Smooth muscle cell (in vitro differentiated cells): Measurements from ENCODE around the gene RBM20. TPM values are rescaled to one million over a fixed set of nuclear protein-coding genes. Genes with fewer than 3 reads are reported as not detected.
A peak's percentile ranks its signal among the peaks of the same experiment; 100 is the strongest.

Source experiments
- DNase-seq: peaks from one replicate; lab custom pipeline; 2025; ENCODE audit not compliant: unreplicated experiment; lab: John Stamatoyannopoulos, UW
- H2AFZ ChIP-seq: fragments of 200-600 bp; sonication (generic); 2 replicates; pipeline ENCODE4 v1.6.0; 2016; ENCODE audit warnings: antibody characterized with exemption, low read depth, mild to moderate bottlenecking
- H3F3A ChIP-seq: fragments of 200-600 bp; sonication (generic); 2 replicates; pipeline ENCODE4 v1.6.0; 2017; ENCODE audit warnings: antibody characterized with exemption, low read depth
- H3K27ac ChIP-seq: fragments of 200-600 bp; sonication (generic); 2 replicates; pipeline ENCODE4 v1.5.1; 2016; ENCODE audit warnings: low read depth, mild to moderate bottlenecking
- H3K27me3 ChIP-seq: fragments of 200-600 bp; sonication (generic); 2 replicates; pipeline ENCODE4 v1.6.1; 2016; ENCODE audit warnings: low read depth, mild to moderate bottlenecking
- H3K36me3 ChIP-seq: fragments of 200-600 bp; sonication (generic); 2 replicates; pipeline ENCODE4 v1.5.1; 2016; ENCODE audit warnings: low read depth
- H3K4me1 ChIP-seq: fragments of 200-600 bp; sonication (generic); 2 replicates; pipeline ENCODE4 v1.5.1; 2016; ENCODE audit warnings: low read depth
- H3K4me2 ChIP-seq: fragments of 200-600 bp; sonication (generic); 2 replicates; pipeline ENCODE4 v1.6.0; 2016; ENCODE audit warnings: mild to moderate bottlenecking
- H3K4me3 ChIP-seq: fragments of 200-600 bp; sonication (generic); 2 replicates; pipeline ENCODE4 v1.5.1; 2016; ENCODE audit warnings: mild to moderate bottlenecking
- H3K79me2 ChIP-seq: fragments of 200-600 bp; sonication (generic); 2 replicates; pipeline ENCODE4 v1.6.0; 2016; ENCODE audit warnings: low read depth, mild to moderate bottlenecking
- H3K9ac ChIP-seq: fragments of 200-600 bp; sonication (generic); 2 replicates; pipeline ENCODE4 v1.6.0; 2016; ENCODE audit warnings: low read depth
- H3K9me3 ChIP-seq: fragments of 200-600 bp; sonication (generic); replicated peaks from 2 replicates; pipeline ENCODE4 v1.5.1; 2016; ENCODE audit warnings: low read depth
- H4K20me1 ChIP-seq: fragments of 200-600 bp; sonication (generic); 2 replicates; pipeline ENCODE4 v1.6.0; 2016; ENCODE audit warnings: low read depth
- WGBS: methylation state at CpG from one replicate; pipeline ENCODE4 v1.1.7; 2016; ENCODE audit warnings: low lambda C conversion rate; 5-methylcytosine and 5-hydroxymethylcytosine counted together
- polyA plus RNA-seq: library from polyadenylated mRNA; unstranded; fragments of >200 nt; fragmentation: Nextera tagmentation; extraction: Ambion mirVana; gene quantifications from 2 replicates; pipeline ENCODE4 v1.2.1, GENCODE V29; 2016
- total RNA-seq: library from RNA; depleted of rRNA; stranded (reverse); fragments of >200 nt; gene quantifications from 2 replicates; pipeline ENCODE4 v1.2.3, GENCODE V29; 2014
- TF ChIP-seq, protein P1 (sequence below): fragments of 200-600 bp; sonication (generic); IDR thresholded peaks from 2 replicates; pipeline ENCODE4 v1.5.1; 2017; ENCODE audit warnings: borderline replicate concordance, mild to moderate bottlenecking, antibody characterized with exemption; ENCODE audit not compliant: insufficient read depth, poor library complexity, severe bottlenecking

RBM20 gene
- under 0.01 and 0.09 TPM in 2 replicates for total RNA-seq
- polyA plus RNA-seq = 0.09 and 0.27 TPM in 2 replicates

DNA sequence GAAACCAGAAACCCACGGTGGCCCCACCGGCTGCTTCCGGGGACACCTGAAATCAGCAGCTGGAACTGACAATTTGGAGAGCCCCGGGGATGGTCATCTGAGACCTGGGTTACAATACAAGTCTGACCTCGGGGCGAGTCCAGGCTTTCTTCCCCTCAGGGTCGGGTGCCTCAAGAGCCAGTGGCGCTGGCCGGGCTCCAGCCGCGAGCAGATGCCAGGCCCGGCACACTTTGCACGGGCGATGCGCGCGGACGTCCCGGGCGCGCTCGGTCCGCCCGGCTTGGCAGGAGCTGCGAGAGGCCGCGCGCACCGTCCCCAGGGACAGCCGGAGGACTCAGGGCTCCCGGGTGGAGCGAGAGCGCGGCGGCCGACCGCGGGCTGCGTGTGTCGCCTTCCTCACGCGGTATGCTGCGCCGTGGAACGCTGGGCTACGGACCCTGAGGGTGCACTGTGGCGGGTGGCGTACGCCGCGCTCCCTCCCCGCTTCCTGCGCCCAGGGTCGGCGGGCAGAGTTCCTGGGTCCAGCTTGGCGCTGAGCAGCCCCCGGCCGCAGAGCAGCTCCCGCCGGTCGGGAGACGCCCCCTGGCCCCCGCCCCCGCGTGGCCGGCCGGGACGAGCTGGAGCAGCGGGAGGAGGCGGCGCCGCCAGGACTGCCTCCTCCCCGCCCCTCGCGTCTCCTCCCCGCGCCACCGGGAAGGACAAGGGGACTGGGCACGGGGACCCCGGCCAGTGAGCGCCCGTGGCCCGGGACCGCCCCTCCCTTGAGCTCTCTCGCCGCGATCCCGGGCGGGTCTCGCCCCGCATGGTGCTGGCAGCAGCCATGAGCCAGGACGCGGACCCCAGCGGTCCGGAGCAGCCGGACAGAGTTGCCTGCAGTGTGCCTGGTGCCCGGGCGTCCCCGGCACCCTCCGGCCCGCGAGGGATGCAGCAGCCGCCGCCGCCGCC is at the start of gene RBM20:
RBM20 (plus strand) TSS at position 684 of the 945 bp plus-strand sequence; CDS start at position 803, 119 bp downstream.
- 1% methylated on average over 74 of the region's 106 CpGs for WGBS
- Histone ChIP-seq H3K79me2 (no peaks in the 10 kb centered on the region), H2AFZ (peak within 1 kb of the TSS; percentile 86), H3K4me1 (peaks cover 22% of the 10 kb centered on the region), H3K27ac (no peak within 1 kb of the TSS), H4K20me1 (no peaks in the 10 kb centered on the region), H3K9ac (no peak within 1 kb of the TSS), H3K4me2 (peak within 1 kb of the TSS; percentile 98), H3K4me3 (peak within 1 kb of the TSS; percentile 70), H3K27me3 (peaks cover 66% of the 10 kb centered on the region), H3K36me3 (no peaks in the 10 kb centered on the region), H3F3A (no peaks in the 10 kb centered on the region), H3K9me3 (no peaks in the 10 kb centered on the region)
- TF ChIP-seq, protein P1, sequence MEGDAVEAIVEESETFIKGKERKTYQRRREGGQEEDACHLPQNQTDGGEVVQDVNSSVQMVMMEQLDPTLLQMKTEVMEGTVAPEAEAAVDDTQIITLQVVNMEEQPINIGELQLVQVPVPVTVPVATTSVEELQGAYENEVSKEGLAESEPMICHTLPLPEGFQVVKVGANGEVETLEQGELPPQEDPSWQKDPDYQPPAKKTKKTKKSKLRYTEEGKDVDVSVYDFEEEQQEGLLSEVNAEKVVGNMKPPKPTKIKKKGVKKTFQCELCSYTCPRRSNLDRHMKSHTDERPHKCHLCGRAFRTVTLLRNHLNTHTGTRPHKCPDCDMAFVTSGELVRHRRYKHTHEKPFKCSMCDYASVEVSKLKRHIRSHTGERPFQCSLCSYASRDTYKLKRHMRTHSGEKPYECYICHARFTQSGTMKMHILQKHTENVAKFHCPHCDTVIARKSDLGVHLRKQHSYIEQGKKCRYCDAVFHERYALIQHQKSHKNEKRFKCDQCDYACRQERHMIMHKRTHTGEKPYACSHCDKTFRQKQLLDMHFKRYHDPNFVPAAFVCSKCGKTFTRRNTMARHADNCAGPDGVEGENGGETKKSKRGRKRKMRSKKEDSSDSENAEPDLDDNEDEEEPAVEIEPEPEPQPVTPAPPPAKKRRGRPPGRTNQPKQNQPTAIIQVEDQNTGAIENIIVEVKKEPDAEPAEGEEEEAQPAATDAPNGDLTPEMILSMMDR = no peak
- DNase-seq = no peak

DNA sequence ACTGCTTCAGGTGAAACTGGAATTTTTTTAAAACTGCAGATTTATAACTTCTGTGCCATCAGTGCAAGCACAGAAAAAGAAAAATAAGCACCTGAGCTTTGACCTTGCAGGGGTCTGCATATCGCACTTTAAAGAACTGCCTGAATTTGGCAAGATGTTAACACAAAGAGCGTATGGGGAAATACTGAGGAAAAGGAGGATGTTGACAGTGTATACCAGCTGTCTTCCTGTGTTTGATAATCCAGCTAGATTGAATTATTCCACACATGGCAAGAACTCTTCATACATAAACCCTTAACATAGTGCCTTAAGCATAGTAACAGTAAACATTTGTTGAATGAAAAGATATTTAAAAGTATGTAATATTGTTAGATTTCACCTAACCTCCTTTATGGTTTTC is 46.7 kb upstream of the RBM20 start:
- Histone ChIP-seq H3K79me2 (no peaks in the 10 kb centered on the region), H3K36me3 (peaks cover 12% of the 10 kb centered on the region), H3K4me3 (no peak overlapping the region), H4K20me1 (no peaks in the 10 kb centered on the region), H3K4me1 (no peaks in the 10 kb centered on the region), H3K27ac (no peak overlapping the region), H3K27me3 (no peaks in the 10 kb centered on the region), H3K4me2 (no peak overlapping the region), H3K9me3 (no peaks in the 10 kb centered on the region), H2AFZ (no peak overlapping the region), H3F3A (no peaks in the 10 kb centered on the region), H3K9ac (no peak overlapping the region)
- WGBS = 98% methylated on average over 2 of the region's 2 CpGs
- TF ChIP-seq, protein P1 = no peak
- no peak for DNase-seq

DNA sequence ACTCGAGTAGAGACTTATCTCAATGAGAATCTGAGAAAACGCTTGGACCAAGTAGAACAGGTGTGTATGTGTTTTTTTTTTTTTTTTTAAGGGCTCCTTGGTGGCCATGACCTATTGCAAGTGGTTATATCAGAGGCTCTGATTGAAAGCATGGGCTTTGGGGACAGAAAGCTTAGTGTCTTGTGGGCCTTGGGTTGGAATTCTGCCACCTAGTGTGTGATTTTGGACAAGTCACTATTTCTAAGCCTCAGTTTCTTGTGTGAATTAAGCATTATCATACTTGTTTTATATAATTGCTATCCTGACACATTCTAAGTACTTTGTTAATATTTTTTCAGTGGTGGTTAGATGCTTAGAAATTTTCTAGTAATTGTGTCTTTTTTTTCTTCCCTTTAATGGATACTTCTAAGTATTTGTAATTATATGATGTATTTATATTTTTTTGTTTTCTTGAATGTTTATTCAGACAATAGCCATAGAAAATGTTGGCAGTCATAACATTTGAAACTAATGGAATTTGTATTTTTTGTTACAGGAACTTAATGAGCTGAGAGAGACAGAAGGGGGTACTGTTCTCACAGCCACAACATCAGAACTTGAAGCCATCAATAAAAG is 43.5 kb upstream of the RBM20 start:
- TF ChIP-seq, protein P1 = peak; percentile 61
- no peaks in the 10 kb centered on the region for H3K79me2 ChIP-seq
- H4K20me1 ChIP-seq = no peaks in the 10 kb centered on the region
- H3K36me3 ChIP-seq = peaks cover 13% of the 10 kb centered on the region
- H3F3A ChIP-seq = no peaks in the 10 kb centered on the region
- H3K4me3 ChIP-seq = no peak overlapping the region
- no peak for DNase-seq
- no peak overlapping the region for H3K27ac ChIP-seq
- no peaks in the 10 kb centered on the region for H3K9me3 ChIP-seq
- WGBS = 52% methylated on average over 2 of the region's 2 CpGs
- no peak overlapping the region for H2AFZ ChIP-seq
- no peak overlapping the region for H3K9ac ChIP-seq
- H3K4me1 ChIP-seq = no peaks in the 10 kb centered on the region
- no peak overlapping the region for H3K4me2 ChIP-seq
- H3K27me3 ChIP-seq = no peaks in the 10 kb centered on the region
